ENCODE data around the gene PIGH. TPM values are rescaled to one million over a fixed set of nuclear protein-coding genes. Genes with fewer than 3 reads are reported as not detected.
"Not testable (repeated sequence)": the region's sequence is repeated elsewhere in the genome, so short reads cannot be mapped to it uniquely, and the experiment has no call there.

Gene PIGH
- total RNA-seq, 1 donor, result 16.3 TPM

DNA sequence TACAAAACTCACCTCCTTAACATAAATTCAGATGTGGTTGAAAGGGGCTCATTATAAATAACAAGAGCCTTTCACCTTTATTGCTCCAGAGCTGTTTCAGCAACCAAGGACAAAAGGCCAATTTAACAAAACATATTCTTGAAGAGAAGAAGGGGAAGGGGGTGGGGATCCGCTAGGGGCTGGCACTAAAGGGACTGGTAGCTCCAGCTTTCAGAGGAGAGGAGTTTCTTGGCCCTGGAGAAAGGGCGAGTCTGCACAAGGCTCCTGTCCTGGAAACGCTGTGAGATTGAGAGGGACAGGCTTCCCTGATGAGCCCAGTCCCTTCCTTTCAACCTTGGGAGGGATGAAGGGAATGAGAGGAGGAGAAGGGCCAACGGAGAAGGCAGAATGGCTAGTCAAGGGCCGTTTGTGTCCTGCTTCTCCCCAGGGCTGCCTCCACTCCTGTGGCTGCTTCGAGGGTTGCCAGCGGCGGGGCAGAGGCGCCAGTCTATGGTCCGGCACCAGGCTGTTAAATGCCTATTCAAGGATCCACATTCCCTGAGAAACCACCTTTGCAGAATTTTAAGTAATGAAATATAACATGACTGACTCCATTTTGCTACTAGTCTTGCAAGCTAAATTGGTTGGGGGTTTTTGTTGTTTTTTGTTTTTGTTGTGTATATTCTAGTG is 9.7 kb upstream of the PIGH start:
- Histone ChIP-seq H3K27me3 (ENCODE audit: insufficient read depth, low read length) (peaks cover 8% of the 10 kb centered on the region), H3K4me3 (ENCODE audit: insufficient read depth, low read length) (no peak overlapping the region), H3K9me3 (ENCODE audit: low read depth, low read length) (no peaks in the 10 kb centered on the region), H3K4me1 (ENCODE audit: insufficient read depth, low read length) (no peaks in the 10 kb centered on the region), H3K36me3 (ENCODE audit: insufficient read depth, low read length) (no peaks in the 10 kb centered on the region), H3K27ac (ENCODE audit: low read depth, low read length) (no peak overlapping the region), H3K4me2 (ENCODE audit: insufficient read depth, low read length) (no peak overlapping the region), H3K79me2 (ENCODE audit: insufficient read depth, low read length) (no peaks in the 10 kb centered on the region), H4K20me1 (ENCODE audit: insufficient read depth, low read length) (no peaks in the 10 kb centered on the region), H2AFZ (ENCODE audit: low read length) (no peak overlapping the region)
- DNase-seq (ENCODE audit: insufficient read length, low spot score, missing footprints), result no peak
- TF ChIP-seq, protein P1, sequence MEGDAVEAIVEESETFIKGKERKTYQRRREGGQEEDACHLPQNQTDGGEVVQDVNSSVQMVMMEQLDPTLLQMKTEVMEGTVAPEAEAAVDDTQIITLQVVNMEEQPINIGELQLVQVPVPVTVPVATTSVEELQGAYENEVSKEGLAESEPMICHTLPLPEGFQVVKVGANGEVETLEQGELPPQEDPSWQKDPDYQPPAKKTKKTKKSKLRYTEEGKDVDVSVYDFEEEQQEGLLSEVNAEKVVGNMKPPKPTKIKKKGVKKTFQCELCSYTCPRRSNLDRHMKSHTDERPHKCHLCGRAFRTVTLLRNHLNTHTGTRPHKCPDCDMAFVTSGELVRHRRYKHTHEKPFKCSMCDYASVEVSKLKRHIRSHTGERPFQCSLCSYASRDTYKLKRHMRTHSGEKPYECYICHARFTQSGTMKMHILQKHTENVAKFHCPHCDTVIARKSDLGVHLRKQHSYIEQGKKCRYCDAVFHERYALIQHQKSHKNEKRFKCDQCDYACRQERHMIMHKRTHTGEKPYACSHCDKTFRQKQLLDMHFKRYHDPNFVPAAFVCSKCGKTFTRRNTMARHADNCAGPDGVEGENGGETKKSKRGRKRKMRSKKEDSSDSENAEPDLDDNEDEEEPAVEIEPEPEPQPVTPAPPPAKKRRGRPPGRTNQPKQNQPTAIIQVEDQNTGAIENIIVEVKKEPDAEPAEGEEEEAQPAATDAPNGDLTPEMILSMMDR (IDR thresholded peaks at IDR 0.05; ENCODE audit: extremely low read depth, low read depth, low read length), result no peak

DNA sequence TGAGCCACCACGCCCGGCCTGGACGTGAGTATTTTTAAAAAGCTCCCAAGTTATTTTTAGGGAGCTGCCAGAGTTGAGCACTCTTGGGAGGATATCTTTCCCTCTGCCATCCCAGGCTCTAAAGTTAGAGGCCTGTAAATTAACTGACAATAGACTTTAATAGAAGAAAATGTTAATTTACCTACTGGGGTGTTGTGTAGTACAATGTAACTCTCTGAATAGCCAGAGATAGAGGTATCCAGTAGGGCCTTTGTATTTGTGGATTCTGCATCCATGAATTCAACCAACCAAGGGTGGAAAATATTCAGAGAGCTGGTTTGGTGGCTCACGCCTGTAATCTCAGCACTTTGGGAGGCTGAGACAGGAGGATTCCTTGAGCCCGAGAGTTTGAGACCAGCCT is 7.6 kb upstream of the PIGH start:
- no peak overlapping the region for H3K4me2 ChIP-seq (ENCODE audit: insufficient read depth, low read length)
- no peaks in the 10 kb centered on the region for H4K20me1 ChIP-seq (ENCODE audit: insufficient read depth, low read length)
- H2AFZ ChIP-seq (ENCODE audit: low read length), result no peak overlapping the region
- no peak overlapping the region for H3K27ac ChIP-seq (ENCODE audit: low read depth, low read length)
- no peaks in the 10 kb centered on the region for H3K36me3 ChIP-seq (ENCODE audit: insufficient read depth, low read length)
- H3K4me1 ChIP-seq (ENCODE audit: insufficient read depth, low read length), result no peaks in the 10 kb centered on the region
- H3K79me2 ChIP-seq (ENCODE audit: insufficient read depth, low read length), result no peaks in the 10 kb centered on the region
- DNase-seq (ENCODE audit: insufficient read length, low spot score, missing footprints), result no peak
- TF ChIP-seq, protein P1 (IDR thresholded peaks at IDR 0.05; ENCODE audit: extremely low read depth, low read depth, low read length), result no peak
- H3K27me3 ChIP-seq (ENCODE audit: insufficient read depth, low read length), result peaks cover 7% of the 10 kb centered on the region
- no peak overlapping the region for H3K4me3 ChIP-seq (ENCODE audit: insufficient read depth, low read length)
- H3K9me3 ChIP-seq (ENCODE audit: low read depth, low read length), result no peaks in the 10 kb centered on the region

DNA sequence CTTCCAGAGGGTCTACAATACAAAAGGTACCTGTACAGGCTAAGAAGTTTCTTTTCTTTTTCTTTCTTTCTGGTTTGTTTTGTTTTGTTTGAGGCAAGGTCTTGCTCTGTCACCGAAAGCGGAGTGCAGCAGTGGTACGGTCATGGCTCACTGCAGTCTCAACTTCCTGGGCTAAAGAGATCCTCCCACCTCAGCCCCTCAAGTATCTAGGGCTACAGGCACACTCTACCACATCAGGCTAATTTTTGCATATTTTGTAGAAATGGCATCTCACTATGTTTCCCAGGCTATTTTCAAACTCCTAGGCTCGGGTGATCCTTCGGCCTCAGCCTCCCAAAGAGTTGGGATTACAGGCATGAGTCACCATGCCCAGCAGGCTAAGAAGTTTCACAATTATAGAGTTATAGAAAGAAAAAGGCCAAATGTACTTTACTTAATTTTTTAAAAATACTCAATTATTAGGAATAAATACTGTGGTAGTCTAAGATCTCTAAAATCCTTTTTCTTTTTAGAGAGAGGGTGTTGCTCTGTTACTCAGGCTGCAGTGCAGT is 3.0 kb upstream of the PIGH start:
- no peak overlapping the region for H3K27ac ChIP-seq (ENCODE audit: low read depth, low read length)
- no peak overlapping the region for H3K4me3 ChIP-seq (ENCODE audit: insufficient read depth, low read length)
- H2AFZ ChIP-seq (ENCODE audit: low read length), result no peak overlapping the region
- no peaks in the 10 kb centered on the region for H3K36me3 ChIP-seq (ENCODE audit: insufficient read depth, low read length)
- no peaks in the 10 kb centered on the region for H3K9me3 ChIP-seq (ENCODE audit: low read depth, low read length)
- no peak overlapping the region for H3K4me2 ChIP-seq (ENCODE audit: insufficient read depth, low read length)
- TF ChIP-seq, protein P1 (IDR thresholded peaks at IDR 0.05; ENCODE audit: extremely low read depth, low read depth, low read length), result no peak
- H3K27me3 ChIP-seq (ENCODE audit: insufficient read depth, low read length), result peaks cover 5% of the 10 kb centered on the region
- no peaks in the 10 kb centered on the region for H3K79me2 ChIP-seq (ENCODE audit: insufficient read depth, low read length)
- no peaks in the 10 kb centered on the region for H4K20me1 ChIP-seq (ENCODE audit: insufficient read depth, low read length)
- no peak for DNase-seq (ENCODE audit: insufficient read length, low spot score, missing footprints)
- H3K4me1 ChIP-seq (ENCODE audit: insufficient read depth, low read length), result peaks cover 7% of the 10 kb centered on the region

DNA sequence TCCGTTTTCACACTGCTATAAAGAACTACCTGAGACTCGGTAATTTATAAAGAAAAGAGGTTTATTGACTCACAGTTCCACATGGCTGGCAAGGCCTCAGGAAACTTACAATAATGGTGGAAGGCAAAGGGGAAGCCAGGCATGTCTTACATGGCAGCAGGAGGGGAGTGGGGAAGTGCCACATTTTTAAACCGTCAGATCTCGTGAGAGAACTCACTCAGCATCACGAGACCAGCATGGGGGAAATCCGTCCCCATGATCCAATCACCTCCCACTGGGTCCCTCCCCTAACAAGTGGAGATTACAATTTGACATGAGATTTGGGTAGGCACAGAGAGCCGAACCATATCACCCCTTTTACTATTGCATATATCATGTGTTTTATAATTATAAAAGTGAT is 2.0 kb upstream of the PIGH start:
- Histone ChIP-seq H4K20me1 (ENCODE audit: insufficient read depth, low read length) (no peaks in the 10 kb centered on the region), H3K4me1 (ENCODE audit: insufficient read depth, low read length) (peaks cover 7% of the 10 kb centered on the region), H3K79me2 (ENCODE audit: insufficient read depth, low read length) (no peaks in the 10 kb centered on the region), H3K27me3 (ENCODE audit: insufficient read depth, low read length) (peaks cover 5% of the 10 kb centered on the region), H3K9me3 (ENCODE audit: low read depth, low read length) (no peaks in the 10 kb centered on the region), H3K36me3 (ENCODE audit: insufficient read depth, low read length) (no peaks in the 10 kb centered on the region), H3K4me2 (ENCODE audit: insufficient read depth, low read length) (no peak overlapping the region), H3K4me3 (ENCODE audit: insufficient read depth, low read length) (no peak overlapping the region), H2AFZ (ENCODE audit: low read length) (no peak overlapping the region), H3K27ac (ENCODE audit: low read depth, low read length) (no peak overlapping the region)
- TF ChIP-seq, protein P1 (IDR thresholded peaks at IDR 0.05; ENCODE audit: extremely low read depth, low read depth, low read length), result no peak
- DNase-seq (ENCODE audit: insufficient read length, low spot score, missing footprints), result no peak

DNA sequence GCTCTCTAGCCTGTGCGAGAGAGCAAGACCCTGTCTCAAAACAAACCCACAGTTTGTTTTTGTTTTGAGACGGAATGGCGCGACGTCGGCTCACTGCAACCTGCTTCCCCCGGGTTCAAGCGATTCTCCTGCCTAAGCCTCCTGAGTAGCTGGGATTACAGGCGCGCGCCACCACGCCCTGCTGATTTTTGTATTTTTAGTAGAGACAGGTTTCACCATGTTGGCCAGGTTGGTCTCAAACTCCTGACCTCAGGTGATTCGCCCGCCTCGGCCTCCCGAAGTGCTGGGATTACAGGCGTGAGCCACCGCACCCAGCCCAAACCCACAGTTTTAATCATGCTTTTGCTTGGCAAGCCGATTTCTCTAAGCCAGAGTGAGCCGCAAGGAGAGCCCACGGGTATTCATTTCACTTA is 500 bp upstream of the PIGH start:
- H3K9me3 ChIP-seq (ENCODE audit: low read depth, low read length); H3K4me1 ChIP-seq (ENCODE audit: insufficient read depth, low read length); H3K36me3 ChIP-seq (ENCODE audit: insufficient read depth, low read length); H3K27me3 ChIP-seq (ENCODE audit: insufficient read depth, low read length); H4K20me1 ChIP-seq (ENCODE audit: insufficient read depth, low read length); DNase-seq (ENCODE audit: insufficient read length, low spot score, missing footprints); H3K79me2 ChIP-seq (ENCODE audit: insufficient read depth, low read length): not testable (repeated sequence)
- H3K4me3 ChIP-seq (ENCODE audit: insufficient read depth, low read length), result peak overlapping the region; percentile 98
- peak overlapping the region; percentile 100 for H2AFZ ChIP-seq (ENCODE audit: low read length)
- H3K4me2 ChIP-seq (ENCODE audit: insufficient read depth, low read length), result peak overlapping the region; percentile 98
- H3K27ac ChIP-seq (ENCODE audit: low read depth, low read length), result peak overlapping the region; percentile 68

All from osteoblast (primary cell).